Left ventricle myocardium inferior (tissue), 1 donor: ENCODE data around the gene NCKAP5. TPM values are rescaled to one million over a fixed set of nuclear protein-coding genes. Genes with fewer than 3 reads are reported as not detected.
A peak's percentile ranks its signal among the peaks of the same experiment; 100 is the strongest.

Experiments used
- DNase-seq: peaks from one replicate; pipeline ENCODE4 v3.0.0-alpha.2; 2020
- H3K27ac ChIP-seq: fragments of 200-600 bp; replicated peaks from 2 replicates; pipeline ENCODE4 v1.8.0; 2021
- H3K27me3 ChIP-seq: fragments of 200-600 bp; 2 replicates; pipeline ENCODE4 v1.8.0; 2021; ENCODE audit warnings: low read depth
- H3K36me3 ChIP-seq: fragments of 200-600 bp; 2 replicates; pipeline ENCODE4 v1.8.0; 2021
- H3K4me1 ChIP-seq: fragments of 200-600 bp; 2 replicates; pipeline ENCODE4 v1.8.0; 2021
- H3K4me3 ChIP-seq: fragments of 200-600 bp; 2 replicates; pipeline ENCODE4 v1.8.0; 2021; ENCODE audit warnings: mild to moderate bottlenecking, moderate library complexity
- H3K9me3 ChIP-seq: fragments of 200-600 bp; replicated peaks from 2 replicates; pipeline ENCODE4 v1.8.0; 2021
- intact Hi-C: fragments of 100-400 bp; cut with micrococcal nuclease; formaldehyde crosslinking; loops from one replicate; pipeline ENCODE4 v1.11.0; 2022
- total RNA-seq: library from RNA; stranded (reverse); fragmentation: NEBNext Ultra II Directional; extraction: Animal tissue kit (Norgen Biotek cat#: 25700); gene quantifications from one replicate; pipeline ENCODE4 v1.2.1, GENCODE V29; 2021
- TF ChIP-seq, protein P1 (sequence below): fragments of 200-600 bp; IDR thresholded peaks from 2 replicates; pipeline ENCODE4 v1.8.0; 2021; ENCODE audit warnings: antibody characterized with exemption, mild to moderate bottlenecking, borderline replicate concordance
- donor health status: DM: no; HTN: yes; CAD: no; lungs with severe emphysema.

NCKAP5 gene
- total RNA-seq, 1 donor from 2014 or later: 6.0 TPM

DNA sequence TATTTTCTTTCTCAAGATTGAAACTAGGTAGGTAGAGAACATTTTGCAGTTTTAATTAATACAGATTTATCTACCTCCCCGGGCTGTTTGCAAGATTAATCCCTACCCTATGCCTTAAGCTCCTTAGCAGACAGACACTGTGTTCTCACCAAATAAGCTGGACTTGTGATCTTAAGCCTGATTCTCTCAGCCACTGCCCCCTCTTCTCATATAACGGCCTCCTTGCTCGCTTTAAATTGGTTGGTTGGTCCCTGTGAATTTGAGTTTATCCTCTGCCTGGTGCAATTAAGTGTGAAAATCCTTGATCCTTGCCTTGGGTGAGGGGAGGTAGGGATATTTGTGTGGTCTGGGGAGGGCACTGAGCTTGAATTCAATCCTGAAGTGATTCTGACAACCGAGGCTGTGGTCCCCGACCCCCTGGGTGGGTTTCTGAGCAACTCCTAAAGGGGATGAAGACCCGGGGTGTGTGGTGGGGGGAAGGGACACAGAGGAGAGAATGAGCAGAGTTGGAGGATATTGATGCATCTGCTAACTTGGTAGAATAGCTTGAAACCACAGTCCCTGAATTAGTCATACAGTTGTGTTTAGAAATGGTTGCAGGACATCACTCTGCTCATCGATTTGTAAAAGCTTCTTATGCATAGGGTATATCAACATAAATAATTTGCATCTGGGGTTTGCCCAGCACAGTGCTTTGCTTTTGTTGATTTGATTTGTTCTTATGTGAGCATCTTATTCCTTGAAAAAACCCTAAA is 36.9 kb upstream of the NCKAP5 start:
- no peak for DNase-seq

DNA sequence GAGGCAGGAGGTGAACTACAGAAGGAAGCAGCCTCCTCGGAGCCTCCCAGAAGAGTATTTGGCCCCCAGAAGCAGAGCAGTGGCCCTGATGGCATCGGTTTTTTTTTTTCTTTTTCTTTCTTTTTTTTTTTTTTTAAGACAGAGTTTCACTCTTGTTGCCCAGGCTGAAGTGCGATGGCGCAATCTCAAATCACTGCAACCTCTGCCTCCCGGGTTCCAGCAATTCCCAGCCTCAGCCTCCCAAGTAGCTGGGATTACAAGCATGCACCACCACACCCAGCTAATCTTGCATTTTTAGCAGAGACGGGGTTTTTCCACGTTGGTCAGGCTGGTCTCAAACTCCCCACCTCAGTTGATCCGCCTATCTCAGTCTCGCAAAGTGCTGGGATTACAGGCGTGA is 34.8 kb upstream of the NCKAP5 start:
- H3K27ac ChIP-seq: peak overlapping the region; percentile 56

More for the DNA sequence above, 36.9 kb upstream of the NCKAP5 start:
- intact Hi-C loops: no loop called here
- Histone ChIP-seq H3K27me3 (no peaks in the 10 kb centered on the region), H3K4me1 (peaks cover 22% of the 10 kb centered on the region), H3K9me3 (no peaks in the 10 kb centered on the region), H3K4me3 (no peak overlapping the region), H3K27ac (no peak overlapping the region), H3K36me3 (no peaks in the 10 kb centered on the region)
- TF ChIP-seq, protein P1, sequence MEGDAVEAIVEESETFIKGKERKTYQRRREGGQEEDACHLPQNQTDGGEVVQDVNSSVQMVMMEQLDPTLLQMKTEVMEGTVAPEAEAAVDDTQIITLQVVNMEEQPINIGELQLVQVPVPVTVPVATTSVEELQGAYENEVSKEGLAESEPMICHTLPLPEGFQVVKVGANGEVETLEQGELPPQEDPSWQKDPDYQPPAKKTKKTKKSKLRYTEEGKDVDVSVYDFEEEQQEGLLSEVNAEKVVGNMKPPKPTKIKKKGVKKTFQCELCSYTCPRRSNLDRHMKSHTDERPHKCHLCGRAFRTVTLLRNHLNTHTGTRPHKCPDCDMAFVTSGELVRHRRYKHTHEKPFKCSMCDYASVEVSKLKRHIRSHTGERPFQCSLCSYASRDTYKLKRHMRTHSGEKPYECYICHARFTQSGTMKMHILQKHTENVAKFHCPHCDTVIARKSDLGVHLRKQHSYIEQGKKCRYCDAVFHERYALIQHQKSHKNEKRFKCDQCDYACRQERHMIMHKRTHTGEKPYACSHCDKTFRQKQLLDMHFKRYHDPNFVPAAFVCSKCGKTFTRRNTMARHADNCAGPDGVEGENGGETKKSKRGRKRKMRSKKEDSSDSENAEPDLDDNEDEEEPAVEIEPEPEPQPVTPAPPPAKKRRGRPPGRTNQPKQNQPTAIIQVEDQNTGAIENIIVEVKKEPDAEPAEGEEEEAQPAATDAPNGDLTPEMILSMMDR: no peak

DNA sequence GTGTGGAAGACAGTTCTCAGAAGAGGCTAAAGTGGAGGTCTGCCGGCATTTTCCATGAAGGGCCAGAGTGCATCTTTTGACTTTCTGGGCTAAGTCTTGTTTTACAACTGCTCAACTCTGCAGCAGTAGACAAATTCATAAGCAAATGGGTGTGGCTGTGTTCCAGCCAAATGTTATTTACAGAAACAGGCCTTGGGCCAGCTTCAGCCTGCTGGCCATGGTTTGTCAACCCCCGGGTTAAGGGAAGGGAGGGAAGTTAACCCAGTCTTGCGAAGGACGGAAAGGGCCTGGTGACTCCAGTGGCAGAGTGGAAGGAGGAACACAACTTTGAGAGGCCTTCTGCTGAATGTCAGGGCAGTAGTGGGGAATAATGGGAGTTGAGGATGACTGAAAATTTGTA is 34.3 kb upstream of the NCKAP5 start:
- TF ChIP-seq, protein P1: no peak
- Histone ChIP-seq H3K27me3 (no peaks in the 10 kb centered on the region), H3K27ac (peak overlapping the region; percentile 54), H3K9me3 (no peaks in the 10 kb centered on the region), H3K4me3 (no peak overlapping the region), H3K4me1 (peaks cover 41% of the 10 kb centered on the region), H3K36me3 (no peaks in the 10 kb centered on the region)
- DNase-seq: no peak
- intact Hi-C loops: no loop called here

More for the DNA sequence above, 34.8 kb upstream of the NCKAP5 start:
- TF ChIP-seq, protein P1: no peak
- H3K27me3 ChIP-seq: no peaks in the 10 kb centered on the region
- no peak overlapping the region for H3K4me3 ChIP-seq
- H3K36me3 ChIP-seq: no peaks in the 10 kb centered on the region
- H3K9me3 ChIP-seq: no peaks in the 10 kb centered on the region
- DNase-seq: no peak
- intact Hi-C loops: no loop called here
- H3K4me1 ChIP-seq: peaks cover 41% of the 10 kb centered on the region

DNA sequence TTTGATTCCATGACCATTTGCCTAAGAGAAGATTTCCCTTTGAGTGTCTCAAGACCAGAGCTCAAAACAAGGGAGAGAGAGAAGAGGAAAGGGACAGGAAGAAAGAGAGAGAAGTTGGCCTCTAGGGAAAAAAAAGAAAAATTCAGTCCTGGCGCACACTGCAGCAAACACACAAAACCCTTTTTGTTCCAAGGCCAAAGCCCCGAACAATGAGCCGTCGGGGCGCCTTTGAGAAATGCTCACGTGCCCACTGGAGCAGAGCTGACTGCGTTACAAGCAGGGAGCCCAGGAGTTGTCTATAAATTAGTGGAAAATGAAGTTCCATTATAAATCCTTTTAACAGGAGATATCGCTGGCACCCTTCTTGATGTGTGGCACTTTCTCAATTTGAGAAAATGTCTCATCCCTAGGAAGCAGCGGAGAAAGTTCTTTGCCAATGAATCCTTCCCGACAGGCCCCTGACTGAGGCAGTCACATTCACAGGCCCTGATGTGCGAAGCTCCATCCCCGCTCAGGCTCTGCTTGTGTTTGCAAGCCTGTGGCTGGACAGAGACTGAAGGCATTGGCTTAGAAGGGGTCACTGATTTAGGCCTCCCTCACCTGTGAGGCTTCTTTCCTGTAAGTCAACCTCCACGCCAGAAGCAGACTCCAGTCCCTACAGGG is 32.1 kb upstream of the NCKAP5 start:
- DNase-seq: no peak
- peaks cover 41% of the 10 kb centered on the region for H3K4me1 ChIP-seq
- H3K27ac ChIP-seq: no peak overlapping the region
- H3K36me3 ChIP-seq: no peaks in the 10 kb centered on the region
- TF ChIP-seq, protein P1: no peak
- H3K9me3 ChIP-seq: no peaks in the 10 kb centered on the region
- intact Hi-C loops: no loop called here
- H3K4me3 ChIP-seq: no peak overlapping the region
- no peaks in the 10 kb centered on the region for H3K27me3 ChIP-seq

DNA sequence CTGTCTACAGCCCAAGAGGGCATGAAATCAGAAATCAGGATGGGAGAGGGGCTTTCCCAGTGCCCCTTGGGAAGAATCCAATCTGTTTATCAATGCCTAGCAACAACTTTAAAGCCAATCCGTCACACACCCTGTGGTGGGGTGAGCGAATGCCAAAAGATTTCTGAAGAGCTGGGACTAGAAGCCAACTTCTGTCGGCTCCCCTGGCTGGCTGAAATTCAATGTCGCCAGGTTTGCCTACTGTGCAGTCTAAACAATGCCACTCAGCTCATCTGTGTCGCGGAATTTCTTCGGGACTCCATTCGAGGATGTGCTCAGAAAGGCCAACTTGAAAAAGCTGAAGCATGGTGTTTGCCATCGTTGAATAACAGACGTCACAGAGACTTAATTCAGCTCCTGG is 31.5 kb upstream of the NCKAP5 start:
- peak overlapping the region; percentile 44 for H3K27ac ChIP-seq
- H3K36me3 ChIP-seq: no peaks in the 10 kb centered on the region
- TF ChIP-seq, protein P1: no peak
- no peaks in the 10 kb centered on the region for H3K9me3 ChIP-seq
- peaks cover 41% of the 10 kb centered on the region for H3K4me1 ChIP-seq
- no peaks in the 10 kb centered on the region for H3K27me3 ChIP-seq
- H3K4me3 ChIP-seq: no peak overlapping the region
- DNase-seq: no peak
- intact Hi-C loops: no loop called here
